Skeletal muscle tissue (tissue), 4 donors: ENCODE results near the gene RNF44. TPM values are rescaled to one million over a fixed set of nuclear protein-coding genes. Genes with fewer than 3 reads are reported as not detected.

Experiments
- H3K27ac ChIP-seq: one replicate; pipeline ENCODE4 v1.7.0; 2013; ENCODE audit warnings: mild to moderate bottlenecking, low read depth, low read length, inconsistent platforms
- H3K27me3 ChIP-seq, 3 donors: one replicate each; pipeline ENCODE4 v1.7.0; 2013; ENCODE audit warnings: low read length in 3 of 3; ENCODE audit not compliant: control insufficient read depth in 3 of 3, insufficient read depth in 3 of 3
- H3K36me3 ChIP-seq, 3 donors: one replicate each; pipeline ENCODE4 v1.7.0; 2013; ENCODE audit warnings: low read length in 3 of 3; ENCODE audit not compliant: control insufficient read depth in 3 of 3, insufficient read depth in 3 of 3
- H3K4me1 ChIP-seq, 3 donors: one replicate each; pipeline ENCODE4 v1.7.0; 2013; ENCODE audit warnings: low read length in 3 of 3, mild to moderate bottlenecking in 3 of 3; ENCODE audit not compliant: control insufficient read depth in 3 of 3, insufficient read depth in 3 of 3
- H3K4me3 ChIP-seq, 3 donors: one replicate each; pipeline ENCODE4 v1.7.0; 2013; ENCODE audit warnings: low read length in 3 of 3
- H3K9ac ChIP-seq, 3 donors: one replicate each; pipeline ENCODE4 v1.7.0; 2013; ENCODE audit warnings: low read length in 3 of 3, mild to moderate bottlenecking in 3 of 3, moderate library complexity in 2 of 3, low read depth in 1 of 3
- H3K9me3 ChIP-seq, 3 donors: one replicate each; pipeline ENCODE4 v1.7.0; 2013; ENCODE audit warnings: low read length in 3 of 3; ENCODE audit not compliant: control insufficient read depth in 3 of 3
- total RNA-seq: library from RNA; depleted of rRNA; stranded (reverse); fragments of >200 nt; gene quantifications from one replicate; pipeline ENCODE4 v1.2.3, GENCODE V29; 2014
- donor health status: Osteomylitis.

The RNF44 gene
- total RNA-seq, 1 donor from 2014 or later = 2.1 TPM

DNA sequence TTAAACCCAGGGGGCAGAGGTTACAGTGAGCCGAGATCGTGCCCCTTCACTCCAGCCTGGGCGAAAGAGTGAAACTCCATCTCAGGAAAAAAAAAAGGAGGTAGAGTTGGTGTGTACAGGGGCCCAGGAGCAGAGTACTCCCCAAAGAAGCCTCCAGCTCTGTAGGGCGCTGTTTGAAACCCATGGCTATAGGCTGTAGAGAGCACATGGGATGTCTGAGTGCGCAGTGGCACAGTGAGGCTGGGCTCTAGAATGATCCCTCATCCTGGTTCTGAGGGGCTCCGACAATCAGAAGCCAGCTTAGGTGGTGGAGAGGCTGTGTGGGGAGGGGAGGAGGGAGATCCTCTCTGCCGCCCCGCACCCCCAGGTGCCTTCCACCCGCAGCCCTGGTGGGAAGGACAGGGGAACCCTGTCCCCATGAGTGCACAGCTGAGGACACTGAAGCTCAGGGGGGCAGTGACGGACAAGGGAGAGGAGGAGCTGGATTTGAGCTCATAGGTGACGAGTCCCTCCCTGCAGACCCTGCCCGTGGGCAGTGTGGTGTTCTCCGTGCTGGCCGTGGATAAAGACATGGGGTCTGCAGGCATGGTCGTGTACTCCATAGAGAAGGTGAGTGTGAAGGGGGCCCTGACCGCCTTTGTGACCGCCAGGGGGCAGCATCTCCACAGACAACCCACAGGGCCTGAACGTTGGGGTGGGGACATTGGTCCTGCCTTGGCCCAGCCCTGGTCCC is 36.5 kb upstream of the RNF44 start:
- Histone ChIP-seq H3K27me3 (peaks cover 2 to 30% (median 11%) of the 10 kb centered on the region in 3 donors), H3K27ac (no peak overlapping the region), H3K36me3 (no peaks in the 10 kb centered on the region)

DNA sequence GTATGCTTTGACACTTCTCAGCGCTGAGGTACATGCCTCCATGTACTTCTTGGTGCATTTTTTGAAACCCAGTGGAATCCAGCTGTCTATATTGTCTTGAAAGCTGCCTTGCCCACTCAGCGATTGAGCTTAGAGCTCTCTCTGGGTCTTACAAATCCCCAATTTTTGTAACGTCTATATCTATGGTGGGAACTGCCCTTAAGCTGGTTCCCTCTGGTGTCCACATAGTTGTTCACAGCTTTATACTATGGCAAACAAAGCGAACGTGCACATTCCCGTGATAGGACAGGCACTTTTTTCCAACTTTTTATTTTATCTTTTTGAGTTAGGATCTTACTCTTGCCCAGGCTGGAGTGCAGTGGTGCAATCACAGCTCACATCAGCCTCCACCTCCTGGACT is 32.8 kb upstream of the RNF44 start:
- H3K9me3 ChIP-seq = no peaks in the 10 kb centered on the region
- H3K27ac ChIP-seq = no peak overlapping the region
- H3K36me3 ChIP-seq = no peaks in the 10 kb centered on the region
- no peak overlapping the region for H3K4me3 ChIP-seq
- H3K4me1 ChIP-seq = peaks cover 0 to 5% (median 0%) of the 10 kb centered on the region in 3 donors
- H3K27me3 ChIP-seq = peaks cover 9 to 36% (median 16%) of the 10 kb centered on the region in 3 donors
- H3K9ac ChIP-seq = no peak overlapping the region

More for the DNA sequence above, 36.5 kb upstream of the RNF44 start:
- H3K9ac ChIP-seq = no peak overlapping the region
- no peak overlapping the region for H3K4me3 ChIP-seq
- no peaks in the 10 kb centered on the region for H3K9me3 ChIP-seq
- peaks cover 0 to 5% (median 0%) of the 10 kb centered on the region in 3 donors for H3K4me1 ChIP-seq

DNA sequence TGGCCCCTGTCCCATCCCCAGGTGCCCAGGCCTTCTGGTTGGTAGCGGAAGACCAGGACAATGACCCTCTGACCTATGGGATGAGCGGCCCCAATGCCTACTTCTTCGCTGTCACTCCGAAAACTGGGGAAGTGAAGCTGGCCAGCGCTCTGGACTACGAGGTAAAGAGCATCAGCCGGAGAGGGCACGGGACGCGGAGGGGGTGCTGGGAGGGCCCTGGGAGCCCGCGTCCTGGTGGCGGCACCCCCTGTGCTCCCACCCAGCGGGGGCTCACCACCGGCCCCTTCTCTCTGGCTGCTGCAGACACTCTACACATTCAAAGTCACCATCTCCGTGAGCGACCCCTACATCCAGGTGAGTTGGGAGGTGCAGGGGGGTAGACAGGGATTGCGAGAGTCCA is 31.5 kb upstream of the RNF44 start:
- no peaks in the 10 kb centered on the region for H3K36me3 ChIP-seq
- no peaks in the 10 kb centered on the region for H3K4me1 ChIP-seq
- no peak overlapping the region for H3K9ac ChIP-seq
- peaks cover 9 to 27% (median 15%) of the 10 kb centered on the region in 3 donors for H3K27me3 ChIP-seq
- H3K9me3 ChIP-seq = no peaks in the 10 kb centered on the region
- no peak overlapping the region for H3K27ac ChIP-seq
- no peak overlapping the region for H3K4me3 ChIP-seq

DNA sequence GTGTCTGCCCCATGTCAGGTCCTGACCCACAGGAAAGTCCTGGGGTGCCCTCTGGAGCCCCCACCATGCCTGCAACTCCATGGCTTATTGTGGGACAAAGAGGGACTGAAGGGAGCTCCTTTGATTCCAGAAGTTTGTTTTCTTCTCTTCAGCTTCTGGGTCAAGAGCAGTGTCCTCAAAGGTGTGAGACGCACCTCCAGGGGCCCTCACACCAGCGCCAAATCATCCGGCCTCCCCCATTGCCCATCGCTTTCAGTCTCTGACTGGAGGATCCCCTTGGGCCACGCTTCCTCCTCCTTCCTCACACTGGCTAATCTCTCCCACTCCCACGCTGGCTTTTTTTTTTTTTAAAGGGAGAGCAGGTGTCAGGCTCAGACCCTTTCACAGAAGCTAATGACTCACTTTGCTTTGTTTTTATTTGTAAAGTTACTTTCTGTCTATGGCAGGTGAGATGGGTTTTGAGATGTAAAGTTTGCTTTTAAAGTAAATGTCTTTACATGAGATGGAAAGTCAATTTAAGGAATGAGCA is 28.6 kb upstream of the RNF44 start:
- Histone ChIP-seq H3K9ac (no peak overlapping the region), H3K36me3 (no peaks in the 10 kb centered on the region), H3K9me3 (no peaks in the 10 kb centered on the region), H3K27me3 (peaks cover 9 to 20% (median 17%) of the 10 kb centered on the region in 3 donors), H3K4me3 (no peak overlapping the region), H3K27ac (no peak overlapping the region), H3K4me1 (no peaks in the 10 kb centered on the region)

DNA sequence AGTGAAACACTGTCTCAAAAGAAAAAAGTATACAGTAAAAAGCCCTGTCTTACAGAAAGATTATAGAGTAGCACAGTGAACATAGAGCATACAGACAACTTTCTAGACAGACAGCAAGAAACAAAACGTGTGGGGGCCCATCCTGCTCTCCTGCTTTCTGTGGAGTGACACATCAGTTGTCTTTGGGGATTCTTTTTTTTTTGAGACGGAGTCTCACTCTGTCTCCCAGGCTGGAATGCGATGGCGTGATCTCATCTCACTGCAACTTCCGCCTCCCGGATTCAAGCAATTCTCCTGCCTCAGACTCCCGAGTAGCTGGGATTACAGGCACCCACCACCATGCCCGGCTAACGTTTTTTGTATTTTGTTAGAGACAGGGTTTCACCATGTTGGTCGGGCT is 26.8 kb upstream of the RNF44 start:
- H3K9me3 ChIP-seq = peaks cover 0 to under 1% (median 0%) of the 10 kb centered on the region in 3 donors
- no peaks in the 10 kb centered on the region for H3K4me1 ChIP-seq
- no peak overlapping the region for H3K9ac ChIP-seq
- H3K4me3 ChIP-seq = no peak overlapping the region
- H3K27ac ChIP-seq = no peak overlapping the region
- peaks cover 9 to 24% (median 18%) of the 10 kb centered on the region in 3 donors for H3K27me3 ChIP-seq
- no peaks in the 10 kb centered on the region for H3K36me3 ChIP-seq

DNA sequence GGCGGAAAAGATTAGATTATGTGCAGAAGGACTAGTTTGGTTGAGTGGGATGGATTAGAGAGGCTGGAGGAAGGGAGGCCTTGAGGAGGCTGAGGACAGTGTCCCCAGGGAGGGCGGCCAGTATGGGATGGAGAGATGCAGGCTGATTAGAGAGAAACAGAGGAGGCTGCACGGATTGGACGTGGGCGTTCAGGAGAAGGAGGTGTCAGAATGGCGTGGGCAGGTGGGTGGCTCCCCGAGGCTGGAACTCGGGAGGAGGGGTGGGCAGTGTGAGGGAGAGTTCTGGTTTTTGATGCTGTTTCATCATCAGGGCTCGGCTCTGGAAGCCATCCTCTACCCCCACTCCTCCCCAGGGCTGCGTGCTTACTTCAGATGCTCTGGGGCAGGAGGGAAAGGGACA is 25.0 kb upstream of the RNF44 start:
- no peak overlapping the region for H3K4me3 ChIP-seq

GRCh38 chr5:176561259-176561658 is 24.1 kb upstream of the RNF44 start:
- Histone ChIP-seq H3K9ac (no peak overlapping the region), H3K4me1 (no peaks in the 10 kb centered on the region), H3K9me3 (peaks cover 0 to 2% (median 0%) of the 10 kb centered on the region in 3 donors), H3K36me3 (no peaks in the 10 kb centered on the region), H3K27me3 (peaks cover 0 to 13% (median 9%) of the 10 kb centered on the region in 3 donors), H3K27ac (no peak overlapping the region), H3K4me3 (no peak overlapping the region)

More for the DNA sequence above, 25.0 kb upstream of the RNF44 start:
- peaks cover 0 to 13% (median 13%) of the 10 kb centered on the region in 3 donors for H3K27me3 ChIP-seq
- no peak overlapping the region for H3K27ac ChIP-seq
- no peak overlapping the region for H3K9ac ChIP-seq
- H3K36me3 ChIP-seq = no peaks in the 10 kb centered on the region
- no peaks in the 10 kb centered on the region for H3K4me1 ChIP-seq
- peaks cover 0 to 2% (median 0%) of the 10 kb centered on the region in 3 donors for H3K9me3 ChIP-seq

DNA sequence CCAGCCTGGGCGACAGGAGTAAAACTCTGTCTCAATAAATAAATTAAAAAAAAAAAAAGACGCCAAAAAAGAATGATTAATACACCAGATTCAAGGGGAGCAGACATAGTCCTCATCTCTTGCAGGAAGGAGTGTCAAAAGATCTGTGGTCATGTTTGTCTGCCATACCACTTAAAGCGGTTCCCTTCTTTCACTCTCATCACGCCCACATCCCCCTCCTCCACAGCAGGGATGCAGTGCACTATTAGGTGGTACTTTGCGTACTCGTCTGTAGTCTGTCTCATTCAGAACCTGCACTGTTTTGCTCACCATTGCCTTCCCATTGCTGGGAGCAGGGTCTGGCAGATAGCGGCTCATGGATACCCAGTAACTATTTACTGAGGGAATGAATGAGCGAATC is 23.2 kb upstream of the RNF44 start:
- no peak overlapping the region for H3K9ac ChIP-seq
- peaks cover 0 to 2% (median 0%) of the 10 kb centered on the region in 3 donors for H3K9me3 ChIP-seq
- H3K4me3 ChIP-seq = no peak overlapping the region
- H3K4me1 ChIP-seq = no peaks in the 10 kb centered on the region
- H3K27me3 ChIP-seq = peaks cover 0 to 13% (median 7%) of the 10 kb centered on the region in 3 donors
- no peaks in the 10 kb centered on the region for H3K36me3 ChIP-seq
- H3K27ac ChIP-seq = no peak overlapping the region

DNA sequence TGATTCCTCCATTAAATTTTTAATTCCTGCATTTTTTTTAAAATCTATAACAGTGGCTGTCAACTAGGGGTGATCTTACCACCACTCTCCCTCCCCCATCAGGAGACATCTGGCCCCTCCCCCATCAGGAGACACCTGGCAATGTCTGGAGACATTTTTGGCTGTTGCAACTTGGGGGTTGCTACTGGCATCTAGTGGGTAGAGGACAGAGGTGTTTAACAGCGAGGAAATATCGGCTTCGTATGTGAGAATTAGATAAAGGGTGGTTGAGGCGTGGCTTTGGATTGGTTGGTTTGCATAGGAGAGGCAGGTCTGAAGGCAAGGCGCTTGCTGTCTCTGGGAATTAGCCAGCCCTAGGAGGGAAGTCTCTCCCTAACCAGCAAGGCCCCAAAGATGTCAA is 22.5 kb upstream of the RNF44 start:
- Histone ChIP-seq H3K27me3 (peaks cover 0 to 13% (median 7%) of the 10 kb centered on the region in 3 donors), H3K4me3 (no peak overlapping the region), H3K36me3 (no peaks in the 10 kb centered on the region), H3K9me3 (peaks cover 0 to 2% (median 0%) of the 10 kb centered on the region in 3 donors), H3K9ac (no peak overlapping the region), H3K4me1 (no peaks in the 10 kb centered on the region), H3K27ac (no peak overlapping the region)

DNA sequence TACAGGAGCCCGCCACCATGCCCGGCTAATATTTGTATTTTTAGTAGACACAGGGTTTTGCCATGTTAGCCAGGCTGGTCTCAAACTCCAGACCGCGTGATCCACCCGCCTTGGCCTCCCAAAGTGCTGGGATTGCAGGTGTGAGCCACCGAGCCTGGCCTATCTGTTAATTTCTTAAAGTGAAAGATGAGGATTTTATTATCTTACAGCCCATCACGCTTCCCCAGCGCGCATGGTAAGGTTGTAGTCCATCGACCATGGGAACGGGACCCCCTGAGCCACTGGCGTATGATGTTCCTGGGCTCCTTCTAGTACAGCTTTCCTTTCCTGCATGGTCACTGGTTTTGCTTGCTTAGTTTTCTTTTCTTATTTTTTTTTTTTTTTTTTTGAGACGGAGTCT is 20.6 kb upstream of the RNF44 start:
- H3K27me3 ChIP-seq = peaks cover 12 to 24% (median 19%) of the 10 kb centered on the region in 3 donors

More for the DNA sequence above, 20.6 kb upstream of the RNF44 start:
- Histone ChIP-seq H3K27ac (no peak overlapping the region), H3K9ac (no peak overlapping the region), H3K4me3 (no peak overlapping the region), H3K4me1 (peaks cover 0 to 4% (median 3%) of the 10 kb centered on the region in 3 donors), H3K9me3 (peaks cover 0 to 2% (median 0%) of the 10 kb centered on the region in 3 donors), H3K36me3 (no peaks in the 10 kb centered on the region)
